HepG2 (cell line): ENCODE results near the gene SMNDC1. TPM values are rescaled to one million over a fixed set of nuclear protein-coding genes. Genes with fewer than 3 reads are reported as not detected.

ENCODE experiments used
- ATAC-seq: fragments of 200-7000 bp; cut with Tn5 transposase; 3 replicates; pipeline ENCODE4 v1.9.1; 2020; ENCODE audit warnings: mild to moderate bottlenecking, moderate library complexity
- BruUV-seq: library from RNA; stranded (reverse); fragments of 400-500 nt; replicated peaks from 2 replicates; lab custom pipeline; 2021; lab: Mats Ljungman, UMichigan
- CTCF ChIA-PET: fragments of 300-600 bp; formaldehyde crosslinking; extraction: SDS; loops from one replicate; lab custom pipeline; 2021; ENCODE audit warnings: low total read pairs, inconsistent platforms, low intra/inter-chr PET ratio; lab: Yijun Ruan, JAX
- POLR2A ChIA-PET: fragments of 350-600 bp; sonication (Branson Sonifier 250); formaldehyde crosslinking; loops from one replicate; lab custom pipeline; 2020; ENCODE audit warnings: antibody characterized with exemption, inconsistent platforms; lab: Yijun Ruan, JAX
- DNase-seq: peaks from one replicate; pipeline ENCODE4 v3.0.0-alpha.2; 2015; ENCODE audit warnings: low spot score
- FAIRE-seq: peaks from 3 replicates; lab custom pipeline; 2011; peaks lifted over from hg19 to GRCh38; lab: Jason Lieb, UNC
- H2AFZ ChIP-seq: one replicate; pipeline ENCODE4 v1.6.1; 2011; ENCODE audit warnings: low read length, inconsistent platforms
- H3K27ac ChIP-seq: fragments of 300-600 bp; 3 replicates; pipeline ENCODE4 v1.8.0; 2011; ENCODE audit warnings: mixed run types, mild to moderate bottlenecking, mixed read lengths, low read length, inconsistent platforms; ENCODE audit not compliant: insufficient read depth; ENCODE audit errors: extremely low read length
- H3K27me3 ChIP-seq, 2 experiments: fragments of 200-600 bp in 1 of 2; 2 replicates in 1 of 2; 3 replicates in 1 of 2; pipeline versions ENCODE4 v1.6.0 to v1.8.0; 2011; ENCODE audit warnings: low read length in 2 of 2, mild to moderate bottlenecking in 2 of 2, moderate library complexity in 2 of 2, inconsistent platforms in 1 of 2; ENCODE audit not compliant: insufficient read depth in 2 of 2, control insufficient read depth in 1 of 2
- H3K36me3 ChIP-seq, 2 experiments: fragments of 200-600 bp in 1 of 2; replicated peaks in 1 of 2; 2 replicates in 1 of 2; 3 replicates in 1 of 2; pipeline versions ENCODE4 v1.5.1 to v1.8.0; 2011; ENCODE audit warnings: low read length in 2 of 2, inconsistent platforms in 1 of 2; ENCODE audit not compliant: insufficient read depth in 2 of 2, control insufficient read depth in 1 of 2
- H3K4me1 ChIP-seq: 2 replicates; pipeline ENCODE4 v1.5.1; 2012; ENCODE audit warnings: low read length, inconsistent platforms; ENCODE audit not compliant: insufficient read depth
- H3K4me2 ChIP-seq: 2 replicates; pipeline ENCODE4 v1.6.0; 2011; ENCODE audit warnings: low read depth, low read length, inconsistent platforms
- H3K4me3 ChIP-seq, 3 experiments: fragments of 200-600 bp in 1 of 3; sonication (generic), shearing (Covaris generic) in 1 of 3; replicated peaks in 1 of 3; 2 replicates each; pipeline ENCODE4 v1.5.1; 2011 to 2016; ENCODE audit warnings: low read length in 3 of 3, inconsistent platforms in 2 of 3, low read depth in 2 of 3, mild to moderate bottlenecking in 2 of 3, control low read depth in 1 of 3, mixed read lengths in 1 of 3; ENCODE audit not compliant: insufficient read depth in 1 of 3
- H3K79me2 ChIP-seq: one replicate; pipeline ENCODE4 v1.6.1; 2011; ENCODE audit warnings: low read length, inconsistent platforms; ENCODE audit not compliant: insufficient read depth
- H3K9ac ChIP-seq: 2 replicates; pipeline ENCODE4 v1.6.0; 2011; ENCODE audit warnings: mild to moderate bottlenecking, low read depth, low read length, inconsistent platforms; ENCODE audit not compliant: insufficient read depth
- H3K9me3 ChIP-seq: 2 replicates; pipeline ENCODE4 v1.5.1; 2012; ENCODE audit warnings: mild to moderate bottlenecking, low read length
- H4K20me1 ChIP-seq: 2 replicates; pipeline ENCODE4 v1.6.0; 2011; ENCODE audit warnings: inconsistent platforms, mild to moderate bottlenecking, low read length, moderate library complexity; ENCODE audit not compliant: insufficient read depth
- CCAR2 ChIP-seq: fragments of 200-400 bp; formaldehyde crosslinking; optimal IDR thresholded peaks from 2 replicates; pipeline ENCODE3; 2018; ENCODE audit warnings: low read depth, mild to moderate bottlenecking, low read length, moderate library complexity
- DMTF1 ChIP-seq: sonication (generic); formaldehyde crosslinking; IDR thresholded peaks from 2 replicates; pipeline ENCODE4 v1.4.0; 2020; ENCODE audit warnings: mild to moderate bottlenecking, missing genetic modification reagents
- DNMT3B ChIP-seq: conservative IDR thresholded peaks from 2 replicates; pipeline ENCODE4 v1.6.1; 2016; ENCODE audit warnings: missing biosample characterization, control low read depth
- HNF1B ChIP-seq: sonication (generic); formaldehyde crosslinking; IDR thresholded peaks from 2 replicates; pipeline ENCODE4 v1.5.1; 2020; ENCODE audit warnings: mild to moderate bottlenecking, moderate library complexity, missing genetic modification reagents
- MAF1 ChIP-seq: sonication (generic); formaldehyde crosslinking; IDR thresholded peaks from 2 replicates; pipeline ENCODE4 v1.5.0; 2020; ENCODE audit warnings: missing genetic modification reagents, borderline replicate concordance
- MBNL3 ChIP-seq: fragments of 250-450 bp; sonication (Bioruptor Pico); conservative IDR thresholded peaks from 2 replicates; pipeline ENCODE4 v1.8.0; 2022; ENCODE audit warnings: mild to moderate bottlenecking, inconsistent platforms
- SATB2 ChIP-seq: sonication (generic); formaldehyde crosslinking; IDR thresholded peaks from 2 replicates; pipeline ENCODE4 v1.5.0; 2020; ENCODE audit warnings: missing genetic modification reagents
- SP1 ChIP-seq, 2 experiments: fragments of 450-650 bp in 1 of 2; sonication (generic) in 1 of 2; formaldehyde crosslinking in 1 of 2; IDR thresholded peaks; 2 replicates each; pipeline versions ENCODE4 v1.4.0 to v1.6.1; 2016 to 2020; ENCODE audit warnings: missing genetic modification reagents in 1 of 2
- TRIM24 ChIP-seq: sonication (generic); formaldehyde crosslinking; IDR thresholded peaks from 2 replicates; pipeline ENCODE4 v1.8.0; 2022; ENCODE audit warnings: mild to moderate bottlenecking, missing genetic modification reagents
- XRCC5 ChIP-seq: fragments of 200-400 bp; formaldehyde crosslinking; optimal IDR thresholded peaks from 2 replicates; pipeline ENCODE3; 2017; ENCODE audit warnings: mild to moderate bottlenecking, low read length
- ZBTB7B ChIP-seq: sonication (generic); formaldehyde crosslinking; IDR thresholded peaks from 2 replicates; pipeline ENCODE4 v1.4.0; 2020; ENCODE audit warnings: missing genetic modification reagents
- ZNF326 ChIP-seq: sonication (generic); formaldehyde crosslinking; IDR thresholded peaks from 2 replicates; pipeline ENCODE4 v1.4.0; 2020; ENCODE audit warnings: missing genetic modification reagents, borderline replicate concordance
- ZNF451 ChIP-seq: sonication (generic); formaldehyde crosslinking; IDR thresholded peaks from 2 replicates; pipeline ENCODE4 v1.5.0; 2020; ENCODE audit warnings: mild to moderate bottlenecking, missing genetic modification reagents
- ZNF503 ChIP-seq: sonication (generic); formaldehyde crosslinking; IDR thresholded peaks from 2 replicates; pipeline ENCODE4 v1.4.0; 2020; ENCODE audit warnings: missing genetic modification reagents
- ZSCAN29 ChIP-seq: sonication (generic); formaldehyde crosslinking; conservative IDR thresholded peaks from 2 replicates; pipeline ENCODE4 v1.4.0; 2020; ENCODE audit warnings: mild to moderate bottlenecking, missing genetic modification reagents
- in situ Hi-C: cut with HindIII; loops from 2 replicates; pipeline ENCODE4 v1.10.0; 2017; ENCODE audit warnings: low pct_unique_long_range_greater_than_20kb; ENCODE audit not compliant: extremely low pct_ligation_motif_present
- intact Hi-C: fragments of 100-400 bp; cut with micrococcal nuclease; formaldehyde crosslinking; loops from one replicate; pipeline ENCODE4 v1.10.0; 2022; ENCODE audit not compliant: unreplicated experiment
- polyA plus RNA-seq, 8 experiments: library from polyadenylated mRNA; depleted of rRNA in 3 of 8; stranded (reverse) in 7 of 8; unstranded in 1 of 8; fragments of >200 nt; fragmentation: Illumina TruSeq in 4 of 8; extraction: Trizol in 4 of 8; gene quantifications; 2 replicates each; pipeline versions ENCODE4 v1.2.1 to v1.2.3, GENCODE V29; 2011 to 2016; ENCODE audit warnings: low read depth in 4 of 8, missing spikeins in 1 of 8, mixed read lengths in 1 of 8; ENCODE audit not compliant: insufficient read depth in 1 of 8
- total RNA-seq, 5 experiments: library from RNA; depleted of rRNA; stranded (reverse); fragments of >200 nt; fragmentation: Illumina TruSeq; extraction: Trizol; gene quantifications; 2 replicates each; pipeline ENCODE4 v1.2.3, GENCODE V29; 2016; ENCODE audit warnings: low read depth in 1 of 5

Gene SMNDC1
- total and polyA plus RNA-seq, 2 of the 13 experiments (the other 11 are each of a cell fraction or from before 2014, with no cell fraction given): 7.8 to 8.9 TPM

- intact Hi-C loops: no loop called here
- peaks cover 10% of the 10 kb centered on the region for H3K79me2 ChIP-seq
- no peaks in the 10 kb centered on the region; a peak in 1 of 5 replicates for H3K27me3 ChIP-seq
- BruUV-seq: no TSS peak
- H3K27ac ChIP-seq: no peak overlapping the region
- in situ Hi-C loops: no loop called here
- H3K4me1 ChIP-seq: peaks cover 43% of the 10 kb centered on the region
- DNase-seq: no peak
- H3K4me2 ChIP-seq: no peak overlapping the region
- H3K4me3 ChIP-seq: no peak overlapping the region
- 0 out of 2 replicates have a peak, but pooled peaks cover 8% of the 10 kb centered on the region for H4K20me1 ChIP-seq
- no peak for FAIRE-seq
- H3K9ac ChIP-seq: no peak overlapping the region
- no peaks in the 10 kb centered on the region for H3K9me3 ChIP-seq
- no peak for TF ChIP-seq MAF1 (CRISPR knock-in tag)
- TF ChIP-seq MBNL3 (CRISPR knock-in tag): no peak
- no peak for TF ChIP-seq ZSCAN29 (CRISPR knock-in tag)
- no peak for TF ChIP-seq SP1 (IDR thresholded peaks at IDR 0.05)
- no peak for TF ChIP-seq SP1 (CRISPR knock-in tag; IDR thresholded peaks at IDR 0.05)
- no peak for TF ChIP-seq XRCC5
- no peak for TF ChIP-seq ZNF451 (CRISPR knock-in tag)
- TF ChIP-seq SATB2: no peak
- TF ChIP-seq ZNF503 (CRISPR knock-in tag): no peak
- no peak for TF ChIP-seq HNF1B
- TF ChIP-seq DMTF1 (CRISPR knock-in tag): no peak
- TF ChIP-seq DNMT3B (CRISPR knock-in tag): no peak
- TF ChIP-seq ZNF326: no peak
- TF ChIP-seq CCAR2: no peak
- no peak for TF ChIP-seq ZBTB7B (CRISPR knock-in tag)
- TF ChIP-seq TRIM24: no peak
- CTCF ChIA-PET: no interaction called here
- no peak overlapping the region for H2AFZ ChIP-seq
- POLR2A ChIA-PET: interaction anchor here (1.1 kb wide), 1 partner anchor 58 kb away, joined by 3 read pairs; no protein-coding TSS in a partner anchor
- ATAC-seq: no peak
- H3K36me3 ChIP-seq: no peaks in the 10 kb centered on the region
Observed at GRCh38 chr10:110268442-110268841, 36.3 kb downstream of the SMNDC1 start.
